Measurements from ENCODE around the gene UPF2. TPM values are rescaled to one million over a fixed set of nuclear protein-coding genes. Genes with fewer than 3 reads are reported as not detected.

UPF2 gene
- total RNA-seq, 1 experiment from 2014 or later: 9.7 TPM

DNA sequence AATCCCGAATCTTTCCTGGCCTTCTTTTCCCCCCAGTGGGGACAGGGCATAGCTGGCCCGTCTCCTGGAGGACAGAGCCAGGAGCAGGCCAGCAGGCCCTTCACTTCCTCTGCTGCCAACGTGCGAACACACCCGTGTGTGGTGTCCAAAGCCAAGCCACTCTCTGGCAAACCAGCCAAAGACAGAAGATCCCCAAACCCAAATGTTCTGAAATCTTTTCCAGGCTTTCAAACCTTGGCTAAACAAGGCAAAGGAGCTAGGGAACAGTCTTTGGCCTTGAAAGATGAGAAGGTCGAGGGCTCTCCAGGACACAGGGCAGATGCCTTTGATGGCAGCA is 156.5 kb downstream of the UPF2 start:
- DNase-seq (ENCODE audit: extremely low read depth, low read depth): no peak

GRCh38 chr10:11885437-11886137 is 157.0 kb downstream of the UPF2 start:
- DNase-seq (ENCODE audit: extremely low read depth, low read depth): no peak

DNA sequence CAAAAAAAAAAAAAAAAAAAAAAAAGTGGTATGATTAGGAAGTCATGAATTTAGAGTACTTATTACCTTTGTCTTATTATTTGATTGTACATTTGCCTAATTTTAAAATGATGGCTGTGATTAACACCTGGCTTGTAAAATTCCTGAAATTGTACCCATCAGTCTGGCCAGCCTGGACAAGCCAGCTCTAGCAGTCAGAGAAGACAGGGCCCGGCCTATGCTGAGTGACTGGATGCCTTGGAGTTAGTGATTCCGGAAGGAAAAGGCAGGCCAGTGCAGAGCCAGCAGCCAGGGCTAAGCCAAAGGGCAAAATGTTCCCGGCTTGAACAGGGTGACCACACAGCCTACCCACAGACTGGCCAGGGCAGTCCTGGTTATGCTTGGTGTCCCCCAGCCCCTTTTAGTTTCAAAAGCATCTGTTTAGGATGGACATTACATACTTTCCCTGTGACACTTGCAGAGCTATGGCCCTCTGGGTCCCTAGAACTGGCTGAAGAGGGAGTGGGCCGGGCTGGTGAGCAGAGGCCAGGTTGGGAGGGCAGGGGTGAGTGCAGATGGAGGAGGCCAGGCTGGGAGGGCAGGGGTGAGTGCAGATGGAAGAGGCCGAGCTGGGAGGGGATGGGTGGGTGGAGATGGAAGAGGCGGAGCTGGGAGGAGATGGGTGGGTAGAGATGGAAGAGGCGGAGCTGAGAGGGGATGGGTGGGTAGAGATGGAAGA is 157.7 kb downstream of the UPF2 start:
- no peak for DNase-seq (ENCODE audit: extremely low read depth, low read depth)

- DNase-seq (ENCODE audit: extremely low read depth, low read depth): no peak
Observed at GRCh38 chr10:11882646-11883375, 159.8 kb downstream of the UPF2 start.

DNA sequence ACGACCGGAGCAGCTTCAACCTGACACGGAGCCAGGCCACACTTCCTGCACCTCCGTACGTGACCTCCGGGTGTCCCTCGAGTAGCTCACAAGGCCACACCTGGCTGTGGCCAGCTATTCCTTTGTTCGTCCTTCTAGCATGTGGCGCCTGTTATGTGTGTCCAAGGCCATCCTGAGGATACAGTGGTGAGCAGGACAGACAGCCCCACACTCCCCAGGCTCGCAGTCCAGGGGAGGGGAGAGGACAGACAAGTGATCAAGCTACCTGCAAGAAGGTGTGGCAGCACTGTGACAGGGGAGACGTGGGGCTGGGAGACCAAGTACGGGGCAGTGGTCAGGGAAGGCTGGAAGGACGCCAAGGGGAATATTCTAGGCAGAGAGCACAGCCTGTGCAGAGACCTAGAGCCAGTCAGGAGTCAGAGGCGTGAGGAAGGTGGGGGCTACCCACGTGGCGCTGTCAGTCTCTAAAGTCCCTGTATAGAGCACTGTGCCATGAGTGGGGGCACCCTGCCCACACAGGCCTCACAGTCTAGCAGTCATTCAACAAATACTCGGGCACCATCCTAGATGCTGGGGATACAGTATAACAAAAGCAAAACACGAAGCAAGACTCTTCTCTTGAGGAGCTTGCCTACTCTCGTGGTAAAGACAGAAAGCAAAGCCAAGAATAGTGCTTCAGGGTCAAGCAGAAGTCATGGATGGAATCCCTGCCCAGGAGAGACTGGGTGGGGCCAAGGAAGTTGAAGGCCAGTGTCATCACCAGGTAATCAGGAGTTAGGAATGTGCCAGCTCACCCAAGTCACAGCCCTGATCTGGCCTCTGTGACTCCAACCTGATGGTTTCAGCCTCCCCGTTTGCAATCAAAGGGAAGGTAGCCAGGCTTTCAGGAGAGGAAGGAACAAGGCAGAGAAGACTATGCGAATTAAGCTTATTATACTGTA is 160.9 kb downstream of the UPF2 start:
- no peak for DNase-seq (ENCODE audit: extremely low read depth, low read depth)

DNA sequence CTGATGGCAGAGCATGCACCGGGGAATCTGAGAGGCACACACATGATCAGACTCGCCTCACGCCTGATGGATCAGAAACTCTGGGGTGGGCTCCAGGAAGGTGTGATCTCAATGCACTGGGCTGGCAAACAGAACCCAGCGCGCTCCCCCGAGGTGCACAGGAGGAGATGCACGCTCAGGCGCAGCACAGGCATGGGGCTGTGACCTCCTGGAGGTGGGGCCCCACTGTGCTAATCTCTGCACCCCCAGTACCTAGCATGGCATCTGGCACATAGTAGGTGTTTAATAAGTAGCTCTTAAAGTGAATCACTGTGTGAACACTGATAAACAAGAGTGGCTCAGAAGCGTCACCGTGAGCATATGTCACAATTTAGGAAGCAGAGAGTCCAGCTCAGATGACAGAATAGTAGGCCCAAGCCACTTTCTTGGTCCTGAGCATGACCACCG is 161.6 kb downstream of the UPF2 start:
- DNase-seq (ENCODE audit: extremely low read depth, low read depth): no peak

- DNase-seq (ENCODE audit: extremely low read depth, low read depth): no peak
Observed at GRCh38 chr10:11880151-11881029, 162.2 kb downstream of the UPF2 start.

GRCh38 chr10:11879387-11880094 is 163.1 kb downstream of the UPF2 start:
- DNase-seq (ENCODE audit: extremely low read depth, low read depth): no peak

DNA sequence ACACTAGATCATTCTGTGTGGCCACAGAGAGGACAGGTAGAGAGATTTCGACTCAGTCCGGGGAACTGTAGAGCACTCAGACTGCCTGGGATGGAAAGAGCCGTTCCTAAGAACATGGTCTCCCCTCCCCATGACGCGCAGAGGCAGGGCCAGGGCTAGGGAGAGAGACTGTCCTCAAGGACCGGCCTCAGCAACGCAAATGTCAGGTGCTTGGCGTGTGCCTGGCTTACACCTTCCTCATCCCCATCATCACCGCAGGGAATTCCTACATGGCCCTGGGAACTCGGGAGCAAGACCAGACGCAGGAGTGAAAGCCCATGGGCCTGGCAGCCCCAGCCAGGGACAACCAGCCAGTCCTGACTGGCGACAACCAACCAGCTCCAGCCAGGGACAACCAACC is 163.8 kb downstream of the UPF2 start:
- no peak for DNase-seq (ENCODE audit: extremely low read depth, low read depth)

GRCh38 chr10:11877591-11877905 is 165.1 kb downstream of the UPF2 start:
- no peak for DNase-seq (ENCODE audit: extremely low read depth, low read depth)

DNA sequence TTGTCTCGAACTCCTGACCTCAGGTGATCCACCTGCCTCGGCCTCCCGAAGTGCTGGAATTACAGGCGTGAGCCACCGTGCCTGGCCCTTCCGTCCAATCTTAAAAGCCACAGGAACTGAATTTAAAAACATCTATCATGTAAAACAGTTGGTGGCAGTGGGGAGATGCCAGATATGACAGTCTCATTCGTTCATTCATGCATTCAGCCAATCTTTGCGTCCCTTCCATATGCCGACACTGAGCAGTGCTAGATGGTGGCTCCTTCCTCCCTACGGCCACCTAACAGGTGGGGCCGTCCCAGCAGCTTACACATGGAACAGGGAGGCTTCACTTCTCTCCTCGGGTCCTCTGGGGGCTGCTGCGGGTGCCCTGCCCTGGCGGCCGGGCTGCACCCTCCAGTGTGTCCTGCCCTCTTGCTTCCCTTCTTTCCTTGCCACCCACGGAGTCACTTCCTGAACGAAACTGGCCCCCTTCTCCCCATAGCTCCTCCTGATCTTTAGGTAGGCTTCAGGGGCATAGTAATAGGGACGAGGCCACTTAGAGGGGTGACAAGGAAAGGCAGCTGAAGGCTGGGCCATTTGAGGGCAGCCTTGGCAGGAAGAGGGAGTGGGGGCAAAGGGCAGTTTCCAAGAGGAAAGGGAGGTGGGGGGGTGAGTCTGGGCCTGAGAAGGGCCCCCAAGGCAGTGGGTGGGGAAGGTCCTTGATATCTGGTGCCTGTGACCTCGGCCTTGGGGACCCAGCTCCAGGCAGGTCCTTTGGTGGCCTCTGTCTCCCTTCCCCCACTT is 165.6 kb downstream of the UPF2 start:
- DNase-seq (ENCODE audit: extremely low read depth, low read depth): no peak

DNA sequence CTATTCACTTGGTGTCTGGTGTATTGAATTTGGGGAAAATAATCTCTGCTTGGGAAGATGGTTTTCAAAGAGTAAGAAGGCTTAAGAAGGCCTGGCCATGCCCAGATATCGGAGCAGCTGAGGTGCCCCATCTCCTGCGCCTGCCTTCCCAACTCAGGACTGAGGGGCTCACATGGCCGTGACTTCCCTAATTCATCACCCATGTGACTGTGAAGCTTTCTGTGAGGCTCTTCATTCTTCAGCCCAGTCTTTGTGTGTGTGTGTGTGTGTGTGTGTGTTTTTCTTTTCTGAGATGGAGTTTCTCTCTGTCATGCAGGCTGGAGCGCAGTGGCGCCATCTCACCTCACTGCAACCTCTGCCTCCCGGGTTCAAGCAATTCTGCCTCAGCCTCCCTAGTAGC is 166.3 kb downstream of the UPF2 start:
- no peak for DNase-seq (ENCODE audit: extremely low read depth, low read depth)

DNA sequence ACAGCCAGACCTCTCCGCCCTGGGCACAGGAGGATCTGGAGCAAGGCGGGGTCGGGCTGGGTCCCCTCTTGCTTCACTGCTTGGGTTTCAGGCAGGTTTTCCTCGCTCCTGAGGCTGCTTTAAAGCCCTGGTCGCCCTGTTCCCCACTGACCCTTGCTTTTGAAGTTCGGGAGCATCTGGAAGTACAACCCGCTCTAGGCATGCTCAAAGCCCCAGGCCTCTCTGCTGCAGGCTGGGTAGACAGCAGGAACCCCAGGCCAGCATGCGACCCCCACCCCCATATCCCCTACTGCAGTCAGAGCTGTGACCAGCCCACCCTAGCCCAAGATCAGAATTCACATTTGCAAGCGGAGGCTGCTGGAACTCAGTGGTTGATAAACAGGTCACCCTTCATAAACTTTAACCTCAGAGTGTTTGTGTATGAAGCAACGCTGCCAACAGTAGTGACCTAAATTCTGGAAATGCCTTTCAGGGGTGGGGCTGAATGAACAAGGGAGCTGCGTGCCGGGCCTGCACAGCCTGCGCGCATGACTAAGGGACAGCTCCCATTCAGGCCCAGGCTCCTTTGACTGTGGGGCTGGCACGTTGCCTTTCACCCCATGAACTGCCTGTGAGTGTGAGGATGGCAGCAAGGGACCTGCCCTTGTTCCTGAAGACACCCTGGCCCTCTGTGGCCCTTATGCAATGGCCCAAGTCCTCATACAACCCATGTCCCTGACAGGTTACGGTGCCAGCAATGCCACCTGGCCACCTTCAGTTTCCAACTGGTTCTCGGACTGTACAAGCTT is 166.9 kb downstream of the UPF2 start:
- peak; percentile 91 for DNase-seq (ENCODE audit: extremely low read depth, low read depth)

- no peak for DNase-seq (ENCODE audit: extremely low read depth, low read depth)
Observed at GRCh38 chr10:11874568-11875493, 167.8 kb downstream of the UPF2 start.

DNA sequence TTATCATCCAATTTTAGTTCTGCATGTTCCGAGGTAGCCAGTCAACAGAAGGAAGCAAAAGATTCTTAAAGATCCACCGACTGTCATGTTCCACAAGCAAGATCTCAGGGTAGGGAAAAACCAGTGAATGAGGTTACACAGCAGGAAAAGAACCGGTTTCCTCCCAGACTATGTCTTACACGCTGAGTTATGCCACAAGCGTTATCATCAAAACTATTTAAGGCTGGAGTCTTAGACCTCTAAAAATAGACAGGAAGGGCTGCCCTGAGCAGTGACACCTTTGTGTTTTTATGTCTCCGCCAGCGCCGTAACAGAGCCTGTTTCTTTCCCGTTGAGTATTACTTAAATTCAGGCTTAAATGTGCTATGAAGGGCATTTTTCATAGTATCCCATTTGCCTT is 171.1 kb downstream of the UPF2 start:
- no peak for DNase-seq (ENCODE audit: extremely low read depth, low read depth)

DNA sequence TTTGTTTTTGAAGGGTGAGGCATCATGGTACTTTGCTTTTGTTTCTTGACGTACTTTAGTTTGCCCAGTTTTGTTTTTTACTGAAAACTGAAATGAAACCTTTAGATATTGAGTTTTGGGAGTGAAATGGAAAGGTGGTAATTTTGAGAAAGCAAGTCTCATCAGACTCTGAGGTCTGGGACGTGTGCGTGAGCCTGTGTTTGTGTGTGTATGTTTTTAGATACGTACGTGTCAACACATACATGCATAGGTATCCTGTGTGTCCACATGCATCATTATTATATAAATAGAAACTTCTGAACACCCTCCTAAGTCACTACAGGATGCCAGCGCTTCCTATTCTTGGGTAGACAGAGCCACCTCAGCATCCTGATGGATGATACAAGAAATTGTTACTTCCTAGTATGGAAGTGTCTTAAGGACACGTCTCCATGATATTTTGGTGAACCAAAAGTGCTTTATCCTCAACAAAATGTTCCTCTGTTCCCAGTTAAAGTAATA is 171.7 kb downstream of the UPF2 start:
- no peak for DNase-seq (ENCODE audit: extremely low read depth, low read depth)

DNA sequence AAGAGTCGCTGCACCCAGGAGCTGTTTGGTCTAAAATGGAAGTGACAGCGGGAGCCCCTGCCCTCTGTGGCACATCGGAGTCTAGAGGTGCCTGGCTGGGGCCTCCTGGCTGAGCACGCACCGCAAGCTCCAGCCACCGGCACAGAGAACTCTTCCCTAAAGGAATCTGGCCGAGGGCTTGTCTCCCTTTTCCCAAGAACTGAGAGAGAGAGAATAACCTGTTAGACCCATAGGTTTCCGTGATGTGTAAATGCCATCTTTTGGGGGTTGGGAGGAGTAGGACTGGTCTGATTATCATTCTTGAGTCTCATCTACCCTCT is 172.2 kb downstream of the UPF2 start:
- no peak for DNase-seq (ENCODE audit: extremely low read depth, low read depth)

Measured in NCI-H460 (cell line).